LoVo (cell line): ENCODE results near the gene LATS1.
"Not testable (repeated sequence)": the region's sequence is repeated elsewhere in the genome, so short reads cannot be mapped to it uniquely, and the experiment has no call there.

Experiments used
- DNase-seq: peaks from one replicate; pipeline ENCODE4 v3.0.0-alpha.2; 2016; ENCODE audit warnings: low spot score

The LATS1 gene

GRCh38 chr6:149717588-149718458 lies at the start of gene LATS1:
TSS of gene LATS1 (minus strand) at chr6:149718101. CDS start at chr6:149702126, 15,975 bp downstream.
- peak; percentile 83 for DNase-seq

- peak; percentile 13 for DNase-seq
Observed at GRCh38 chr6:149766156-149766769, 48.4 kb upstream of the LATS1 start.

GRCh38 chr6:149763866-149764265 lies 46.0 kb upstream of the LATS1 start:
- DNase-seq, result no peak

- DNase-seq, result no peak
Observed at GRCh38 chr6:149761438-149761837, 43.5 kb upstream of the LATS1 start.

GRCh38 chr6:149756261-149756636 lies 38.3 kb upstream of the LATS1 start:
- DNase-seq, result no peak

- DNase-seq, result no peak
Observed at GRCh38 chr6:149755300-149756260, 37.7 kb upstream of the LATS1 start.

GRCh38 chr6:149754548-149754947 lies 36.6 kb upstream of the LATS1 start:
- DNase-seq, result no peak

GRCh38 chr6:149753374-149753637 lies 35.4 kb upstream of the LATS1 start:
- not testable (repeated sequence) for DNase-seq

GRCh38 chr6:149752600-149753373 lies 34.9 kb upstream of the LATS1 start:
- no peak for DNase-seq

- not testable (repeated sequence) for DNase-seq
Observed at GRCh38 chr6:149751920-149752319, 34.0 kb upstream of the LATS1 start.

GRCh38 chr6:149751239-149751638 lies 33.3 kb upstream of the LATS1 start:
- DNase-seq, result no peak

- peak; percentile 46 for DNase-seq
Observed at GRCh38 chr6:149750136-149750609, 32.3 kb upstream of the LATS1 start.

- DNase-seq, result peak; percentile 93
Observed at GRCh38 chr6:149749594-149750135, 31.8 kb upstream of the LATS1 start, which contains the start of gene PCMT1. TSS of gene PCMT1 (plus strand) at chr6:149749741. CDS start at chr6:149749902, 161 bp downstream.

GRCh38 chr6:149749082-149749593 lies 31.2 kb upstream of the LATS1 start:
- not testable (repeated sequence) for DNase-seq

GRCh38 chr6:149746147-149746946 lies 28.4 kb upstream of the LATS1 start, which contains the start of gene NUP43:
TSS of gene NUP43 (minus strand) at chr6:149746529. CDS start at chr6:149746495, 34 bp downstream.
- peak; percentile 93 for DNase-seq

GRCh38 chr6:149745252-149745651 lies 27.4 kb upstream of the LATS1 start:
- DNase-seq, result not testable (repeated sequence)

GRCh38 chr6:149734915-149735314 lies 17.0 kb upstream of the LATS1 start:
- no peak for DNase-seq

- DNase-seq, result no peak
Observed at GRCh38 chr6:149733089-149733720, 15.3 kb upstream of the LATS1 start.

- no peak for DNase-seq
Observed at GRCh38 chr6:149729824-149730223, 11.9 kb upstream of the LATS1 start.
